Neutrophil (primary cell): ENCODE results near the gene SUGCT.

Experiments used
- H3K27ac ChIP-seq: fragments of 200-600 bp; sonication (generic); 2 replicates; pipeline ENCODE4 v1.5.1; 2016; ENCODE audit warnings: mild to moderate bottlenecking, moderate library complexity
- H3K27me3 ChIP-seq: fragments of 200-600 bp; sonication (generic); 2 replicates; pipeline ENCODE4 v1.6.0; 2016; ENCODE audit warnings: mild to moderate bottlenecking
- H3K36me3 ChIP-seq: fragments of 200-600 bp; sonication (generic); 2 replicates; pipeline ENCODE4 v1.5.1; 2017
- H3K4me1 ChIP-seq, 2 experiments: fragments of 200-600 bp in 1 of 2; sonication (generic) in 1 of 2; 1 replicate in 1 of 2; 2 replicates in 1 of 2; pipeline versions ENCODE4 v1.5.1 to v1.6.1; 2013 to 2016; ENCODE audit warnings: low read depth in 1 of 2, low read length in 1 of 2, mild to moderate bottlenecking in 1 of 2, moderate library complexity in 1 of 2; ENCODE audit not compliant: control insufficient read depth in 1 of 2, insufficient read depth in 1 of 2
- H3K4me3 ChIP-seq, 2 experiments: fragments of 200-600 bp in 1 of 2; sonication (generic) in 1 of 2; 1 replicate in 1 of 2; 2 replicates in 1 of 2; pipeline ENCODE4 v1.5.1; 2013 to 2016; ENCODE audit warnings: low read depth in 1 of 2, low read length in 1 of 2, mild to moderate bottlenecking in 1 of 2, moderate library complexity in 1 of 2
- H3K9me3 ChIP-seq: fragments of 200-600 bp; sonication (generic); 2 replicates; pipeline ENCODE4 v1.5.1; 2016
- TF ChIP-seq, protein P1 (sequence below): fragments of 200-600 bp; sonication (generic); IDR thresholded peaks from 2 replicates; pipeline ENCODE4 v1.5.1; 2016; ENCODE audit warnings: antibody characterized with exemption

Gene SUGCT

GRCh38 chr7:40675741-40676140 lies 540.9 kb downstream of the SUGCT start:
- H3K9me3 ChIP-seq, result no peaks in the 10 kb centered on the region
- H3K27ac ChIP-seq, result no peak overlapping the region
- H3K4me1 ChIP-seq, result no peaks in the 10 kb centered on the region
- TF ChIP-seq, protein P1, sequence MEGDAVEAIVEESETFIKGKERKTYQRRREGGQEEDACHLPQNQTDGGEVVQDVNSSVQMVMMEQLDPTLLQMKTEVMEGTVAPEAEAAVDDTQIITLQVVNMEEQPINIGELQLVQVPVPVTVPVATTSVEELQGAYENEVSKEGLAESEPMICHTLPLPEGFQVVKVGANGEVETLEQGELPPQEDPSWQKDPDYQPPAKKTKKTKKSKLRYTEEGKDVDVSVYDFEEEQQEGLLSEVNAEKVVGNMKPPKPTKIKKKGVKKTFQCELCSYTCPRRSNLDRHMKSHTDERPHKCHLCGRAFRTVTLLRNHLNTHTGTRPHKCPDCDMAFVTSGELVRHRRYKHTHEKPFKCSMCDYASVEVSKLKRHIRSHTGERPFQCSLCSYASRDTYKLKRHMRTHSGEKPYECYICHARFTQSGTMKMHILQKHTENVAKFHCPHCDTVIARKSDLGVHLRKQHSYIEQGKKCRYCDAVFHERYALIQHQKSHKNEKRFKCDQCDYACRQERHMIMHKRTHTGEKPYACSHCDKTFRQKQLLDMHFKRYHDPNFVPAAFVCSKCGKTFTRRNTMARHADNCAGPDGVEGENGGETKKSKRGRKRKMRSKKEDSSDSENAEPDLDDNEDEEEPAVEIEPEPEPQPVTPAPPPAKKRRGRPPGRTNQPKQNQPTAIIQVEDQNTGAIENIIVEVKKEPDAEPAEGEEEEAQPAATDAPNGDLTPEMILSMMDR, result no peak
- H3K27me3 ChIP-seq, result no peaks in the 10 kb centered on the region
- no peaks in the 10 kb centered on the region for H3K36me3 ChIP-seq
- H3K4me3 ChIP-seq, result no peak overlapping the region

GRCh38 chr7:40676221-40676620 lies 541.4 kb downstream of the SUGCT start:
- Histone ChIP-seq H3K27ac (no peak overlapping the region), H3K4me3 (no peak overlapping the region), H3K9me3 (no peaks in the 10 kb centered on the region), H3K4me1 (no peaks in the 10 kb centered on the region), H3K36me3 (no peaks in the 10 kb centered on the region), H3K27me3 (no peaks in the 10 kb centered on the region)
- TF ChIP-seq, protein P1, result no peak

GRCh38 chr7:40680657-40681056 lies 545.9 kb downstream of the SUGCT start:
- Histone ChIP-seq H3K27me3 (no peaks in the 10 kb centered on the region), H3K36me3 (no peaks in the 10 kb centered on the region), H3K9me3 (no peaks in the 10 kb centered on the region), H3K4me3 (no peak overlapping the region), H3K27ac (no peak overlapping the region), H3K4me1 (no peaks in the 10 kb centered on the region)
- TF ChIP-seq, protein P1, result no peak

DNA sequence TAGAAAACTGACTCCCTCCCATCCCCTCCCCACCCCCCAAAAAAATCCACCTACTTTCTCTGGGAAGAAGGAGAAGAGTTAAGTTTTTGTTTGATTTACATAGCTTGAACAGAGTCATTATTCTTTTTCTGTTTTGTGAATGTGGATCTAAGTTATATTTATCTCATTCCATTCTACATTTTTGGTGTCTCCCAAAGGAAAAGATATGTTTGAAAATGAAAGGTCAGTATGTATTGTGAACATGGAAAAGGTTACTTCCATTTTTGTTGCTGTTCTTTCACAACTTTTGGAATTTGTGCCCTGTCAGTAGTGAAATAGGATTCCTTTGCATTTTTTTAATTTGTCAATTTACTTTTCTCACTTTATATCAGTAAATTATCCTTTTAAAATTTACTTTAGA lies 547.9 kb downstream of the SUGCT start:
- TF ChIP-seq, protein P1, result no peak
- Histone ChIP-seq H3K4me1 (no peaks in the 10 kb centered on the region), H3K4me3 (no peak overlapping the region), H3K36me3 (no peaks in the 10 kb centered on the region), H3K27me3 (no peaks in the 10 kb centered on the region), H3K27ac (no peak overlapping the region), H3K9me3 (no peaks in the 10 kb centered on the region)

GRCh38 chr7:40694026-40694809 lies 559.4 kb downstream of the SUGCT start:
- Histone ChIP-seq H3K36me3 (no peaks in the 10 kb centered on the region), H3K4me3 (no peak overlapping the region), H3K4me1 (no peaks in the 10 kb centered on the region), H3K27ac (no peak overlapping the region), H3K27me3 (no peaks in the 10 kb centered on the region), H3K9me3 (no peaks in the 10 kb centered on the region)
- TF ChIP-seq, protein P1, result no peak
